Stomach (tissue), 9 donors: ENCODE measurements around the gene ZCCHC14. TPM values are rescaled to one million over a fixed set of nuclear protein-coding genes. Genes with fewer than 3 reads are reported as not detected.

Experiments used
- DNase-seq, 2 donors: peaks; one replicate each; pipeline versions ENCODE4 v3.0.0 to v3.0.0-alpha.2; 2013 to 2019
- H3K27ac ChIP-seq, 5 donors: fragments of 200-600 bp in 4 of 5; sonication (generic) in 4 of 5; one replicate each; pipeline ENCODE4 v1.5.1; 2013 to 2019; ENCODE audit warnings: mild to moderate bottlenecking in 1 of 5, moderate library complexity in 1 of 5
- H3K27me3 ChIP-seq, 3 donors: fragments of 200-600 bp; sonication (generic); one replicate each; pipeline ENCODE4 v1.5.1; 2017 to 2019; ENCODE audit warnings: mixed run types in 1 of 3
- H3K36me3 ChIP-seq, 4 donors: fragments of 200-600 bp; sonication (generic); 1 replicate in 3 of 4; 2 replicates in 1 of 4; pipeline ENCODE4 v1.5.1; 2016 to 2019
- H3K4me1 ChIP-seq, 4 donors: fragments of 200-600 bp; sonication (generic); one replicate each; pipeline ENCODE4 v1.5.1; 2016 to 2019
- H3K4me3 ChIP-seq, 4 donors: fragments of 200-600 bp; sonication (generic) in 3 of 4; one replicate each; pipeline ENCODE4 v1.5.1; 2016 to 2019; ENCODE audit warnings: mild to moderate bottlenecking in 1 of 4
- H3K9me3 ChIP-seq, 4 donors: fragments of 200-600 bp; sonication (generic); one replicate each; pipeline ENCODE4 v1.5.1; 2016 to 2019
- CTCF ChIP-seq, 7 experiments: fragments of 450-650 bp in 4 of 7; fragments of 200-600 bp in 3 of 7; sonication (generic) in 3 of 7; IDR thresholded peaks; one replicate each; pipeline ENCODE4 v1.5.1; 2016 to 2019; ENCODE audit warnings: antibody characterized with exemption in 7 of 7, control low read depth in 2 of 7, mild to moderate bottlenecking in 1 of 7
- EP300 ChIP-seq: sonication (generic); formaldehyde crosslinking; IDR thresholded peaks from one replicate; pipeline ENCODE4 v1.6.1; 2017; ENCODE audit warnings: antibody characterized with exemption
- POLR2A ChIP-seq, 4 donors: fragments of 450-650 bp; IDR thresholded peaks; one replicate each; pipeline ENCODE4 v1.6.1; 2016; ENCODE audit warnings: antibody characterized with exemption in 4 of 4, control low read depth in 2 of 4, mild to moderate bottlenecking in 1 of 4, moderate library complexity in 1 of 4
- POLR2AphosphoS5 ChIP-seq, 3 donors: sonication (generic); formaldehyde crosslinking; IDR thresholded peaks; one replicate each; pipeline ENCODE4 v1.6.1; 2016; ENCODE audit warnings: antibody characterized with exemption in 3 of 3
- WGBS, 5 donors: extraction: QIAGEN DNeasy Blood & Tissue Kit in 3 of 5; methylation state at CpG; one replicate each; pipeline versions ENCODE4 v1.1.5 to v1.1.7; 2013 to 2018; 5-methylcytosine and 5-hydroxymethylcytosine counted together
- intact Hi-C: fragments of 100-400 bp; cut with DNase I; formaldehyde crosslinking; loops from one replicate; pipeline ENCODE4 v1.15.1; 2023; ENCODE audit warnings: low total_unique reads
- polyA plus RNA-seq, 3 donors: library from polyadenylated mRNA; stranded (reverse); fragments of 200-250 nt; gene quantifications; one replicate each; pipeline ENCODE4 v1.2.3, GENCODE V29; 2013
- total RNA-seq, 5 donors: library from RNA; depleted of rRNA; stranded (reverse); fragments of >200 nt; gene quantifications; one replicate each; pipeline versions ENCODE4 v1.1.0 to v1.2.3, GENCODE V29; 2014 to 2016
- donor health status: healthy with polysubstance abuse.
- donor health status: Bipolar disorder and iron deficiency.
- donor health status: healthy.

ZCCHC14 gene
- total and polyA plus RNA-seq, 8 donors, result 5.4 to 25.9 (median 16.7) TPM

- H3K4me3 ChIP-seq, result no peak overlapping the region
- peaks cover 15 to 56% (median 39%) of the 10 kb centered on the region in 4 donors for H3K4me1 ChIP-seq
- 57 to 73% (median 66%) methylated on average over 17 of the region's 17 CpGs for WGBS, 5 donors
- peaks cover 0 to 10% (median 4%) of the 10 kb centered on the region in 4 donors for H3K36me3 ChIP-seq
- H3K9me3 ChIP-seq, result no peaks in the 10 kb centered on the region
- no peak for DNase-seq
- H3K27ac ChIP-seq, result no peak overlapping the region
- intact Hi-C loops, result no loop called here
- TF ChIP-seq CTCF (IDR thresholded peaks at IDR 0.05) (no peak), POLR2AphosphoS5 (IDR thresholded peaks at IDR 0.05) (no peak), POLR2A (IDR thresholded peaks at IDR 0.05) (no peak), EP300 (no peak)
- H3K27me3 ChIP-seq, result no peaks in the 10 kb centered on the region
Measured at GRCh38 chr16:87437911-87438610, 54.8 kb downstream of the ZCCHC14 start.

GRCh38 chr16:87437327-87437726 is 55.5 kb downstream of the ZCCHC14 start:
- TF ChIP-seq EP300 (no peak), POLR2AphosphoS5 (IDR thresholded peaks at IDR 0.05) (no peak), CTCF (IDR thresholded peaks at IDR 0.05) (no peak)
- 92 to 95% (median 95%) methylated on average over 14 of the region's 14 CpGs for WGBS, 5 donors
- intact Hi-C loops, result no loop called here
- Histone ChIP-seq H3K4me3 (no peak overlapping the region), H3K36me3 (peaks cover 0 to 18% (median 11%) of the 10 kb centered on the region in 4 donors), H3K27me3 (no peaks in the 10 kb centered on the region), H3K4me1 (peaks cover 15 to 57% (median 40%) of the 10 kb centered on the region in 4 donors), H3K27ac (no peak overlapping the region), H3K9me3 (no peaks in the 10 kb centered on the region)
- no peak for DNase-seq

DNA sequence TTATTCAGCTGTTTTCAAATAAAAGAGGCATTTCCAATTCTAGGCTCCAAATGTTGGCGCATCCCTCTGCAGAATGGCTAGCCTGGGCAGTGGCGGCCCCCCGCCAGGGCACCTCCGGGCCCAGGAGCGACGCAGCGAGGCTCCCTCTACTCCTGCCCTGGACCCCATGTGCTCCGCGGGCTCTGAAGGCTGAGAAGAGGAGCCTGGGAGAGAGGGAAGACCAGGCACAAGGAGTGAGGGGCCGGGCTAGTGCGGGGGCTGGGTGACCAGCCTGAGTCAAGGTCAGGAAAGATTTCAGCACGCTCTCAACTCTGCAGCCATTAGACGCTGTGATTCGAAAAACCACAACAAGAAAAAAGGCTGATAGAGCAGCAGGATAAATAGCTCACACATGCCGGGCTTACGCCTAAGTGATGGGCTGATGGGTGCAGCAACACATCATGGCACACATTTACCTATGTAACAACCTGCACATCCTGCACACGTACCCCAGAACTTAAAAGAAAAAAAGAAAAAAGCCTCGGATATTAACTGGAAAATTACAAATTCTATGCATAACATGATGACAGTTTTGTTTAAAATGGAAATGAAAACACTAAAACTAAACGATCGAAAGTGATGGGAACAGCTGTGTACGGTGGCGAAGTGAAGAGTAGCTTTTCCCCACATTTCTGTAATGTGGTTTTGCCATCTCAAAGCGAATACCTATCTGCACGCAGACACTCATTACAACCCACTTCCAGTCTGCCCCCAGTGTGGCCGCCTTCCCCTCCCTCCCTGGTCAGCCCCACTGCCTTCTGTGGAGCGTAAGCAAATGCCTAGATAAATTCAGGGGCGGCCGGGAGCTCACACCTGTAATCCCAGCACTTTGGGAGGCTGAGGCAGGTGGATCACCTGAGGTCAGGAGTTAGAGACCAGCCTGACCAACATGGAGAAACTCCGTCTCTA is 56.3 kb downstream of the ZCCHC14 start:
- Histone ChIP-seq H3K9me3 (no peaks in the 10 kb centered on the region), H3K27me3 (no peaks in the 10 kb centered on the region), H3K4me1 (peaks cover 15 to 62% (median 44%) of the 10 kb centered on the region in 4 donors), H3K27ac (peak overlapping the region; percentile 21 to 77 (median 71)), H3K4me3 (no peak overlapping the region), H3K36me3 (peaks cover 0 to 22% (median 16%) of the 10 kb centered on the region in 4 donors)
- no peak for TF ChIP-seq EP300
- intact Hi-C loops, result no loop called here
- 72 to 80% (median 79%) methylated on average over 28 to 29 of the region's 29 CpGs for WGBS, 5 donors
- peak in 1 of 2 donors; percentile 30 for DNase-seq

- no peaks in the 10 kb centered on the region for H3K9me3 ChIP-seq
- WGBS, 5 donors, result 54 to 74% (median 74%) methylated on average over 11 to 23 of the region's 23 CpGs
- H3K27me3 ChIP-seq, result no peaks in the 10 kb centered on the region
- H3K27ac ChIP-seq, result peak overlapping the region in 4 of 5 donors; percentile 21 to 77 (median 74)
- DNase-seq, result peak in 1 of 2 donors; percentile 41
- peaks cover 15 to 62% (median 44%) of the 10 kb centered on the region in 4 donors for H3K4me1 ChIP-seq
- intact Hi-C loops, result no loop called here
- peaks cover 0 to 29% (median 22%) of the 10 kb centered on the region in 4 donors for H3K36me3 ChIP-seq
- H3K4me3 ChIP-seq, result no peak overlapping the region
- no peak for TF ChIP-seq POLR2AphosphoS5 (IDR thresholded peaks at IDR 0.05)
- peak in 1 of 7 experiments; percentile 6 for TF ChIP-seq CTCF (IDR thresholded peaks at IDR 0.05)
- no peak for TF ChIP-seq EP300
- TF ChIP-seq POLR2A (IDR thresholded peaks at IDR 0.05), result no peak
Measured at GRCh38 chr16:87435372-87436224, 57.2 kb downstream of the ZCCHC14 start.
